ENCODE results near the gene CLDN14.

The CLDN14 gene

GRCh38 chr21:36479415-36480402 lies at the start of gene CLDN14:
Gene CLDN14 (minus strand): TSS chr21:36480122. CDS start chr21:36461695, 18,427 bp downstream.
- DNase-seq (ENCODE audit: low read depth), result no peak

GRCh38 chr21:36528716-36529115 lies 48.8 kb upstream of the CLDN14 start:
- DNase-seq (ENCODE audit: low read depth), result no peak

- no peak for DNase-seq (ENCODE audit: low read depth)
These were observed 47.4 kb upstream of the CLDN14 start for GRCh38 chr21:36527317-36527716.

- no peak for DNase-seq (ENCODE audit: low read depth)
These were observed 46.2 kb upstream of the CLDN14 start for GRCh38 chr21:36526104-36526503.

- no peak for DNase-seq (ENCODE audit: low read depth)
These were observed 44.6 kb upstream of the CLDN14 start for GRCh38 chr21:36524477-36524876.

- no peak for DNase-seq (ENCODE audit: low read depth)
These were observed 42.4 kb upstream of the CLDN14 start for GRCh38 chr21:36522219-36522808.

GRCh38 chr21:36518883-36519492 lies 39.1 kb upstream of the CLDN14 start:
- no peak for DNase-seq (ENCODE audit: low read depth)

- no peak for DNase-seq (ENCODE audit: low read depth)
These were observed 37.6 kb upstream of the CLDN14 start for GRCh38 chr21:36517366-36518075.

- DNase-seq (ENCODE audit: low read depth), result no peak
These were observed 36.4 kb upstream of the CLDN14 start for GRCh38 chr21:36516281-36516680.

GRCh38 chr21:36513430-36513829 lies 33.5 kb upstream of the CLDN14 start:
- no peak for DNase-seq (ENCODE audit: low read depth)

GRCh38 chr21:36512971-36513370 lies 33.0 kb upstream of the CLDN14 start:
- no peak for DNase-seq (ENCODE audit: low read depth)

GRCh38 chr21:36511484-36512220 lies 31.7 kb upstream of the CLDN14 start:
- no peak for DNase-seq (ENCODE audit: low read depth)

GRCh38 chr21:36510911-36511310 lies 31.0 kb upstream of the CLDN14 start:
- DNase-seq (ENCODE audit: low read depth), result no peak

- no peak for DNase-seq (ENCODE audit: low read depth)
These were observed 30.2 kb upstream of the CLDN14 start for GRCh38 chr21:36509973-36510664.

- no peak for DNase-seq (ENCODE audit: low read depth)
These were observed 29.0 kb upstream of the CLDN14 start for GRCh38 chr21:36508948-36509347.

GRCh38 chr21:36507397-36508018 lies 27.6 kb upstream of the CLDN14 start:
- DNase-seq (ENCODE audit: low read depth), result no peak

- no peak for DNase-seq (ENCODE audit: low read depth)
These were observed 26.6 kb upstream of the CLDN14 start for GRCh38 chr21:36506482-36506881.

- no peak for DNase-seq (ENCODE audit: low read depth)
These were observed 24.4 kb upstream of the CLDN14 start for GRCh38 chr21:36504067-36505058.

GRCh38 chr21:36502365-36502764 lies 22.4 kb upstream of the CLDN14 start:
- no peak for DNase-seq (ENCODE audit: low read depth)
